H1 (cell line): ENCODE results near the gene GSTO2. TPM values are rescaled to one million over a fixed set of nuclear protein-coding genes. Genes with fewer than 3 reads are reported as not detected.
A peak's percentile ranks its signal among the peaks of the same experiment; 100 is the strongest.

ENCODE experiments used
- CTCF ChIA-PET: fragments of 300-600 bp; sonication (Branson Sonifier 250); formaldehyde crosslinking; loops from one replicate; lab custom pipeline; 2021; ENCODE audit not compliant: partially characterized antibody; lab: Charles Lee
- POLR2A ChIA-PET: fragments of 300-600 bp; sonication (Branson Sonifier 250); formaldehyde crosslinking; loops from one replicate; lab custom pipeline; 2021; ENCODE audit warnings: inconsistent platforms; ENCODE audit not compliant: partially characterized antibody; lab: Charles Lee
- DNase-seq, 2 experiments: peaks; one replicate each; pipeline versions ENCODE4 v3.0.0 to v3.0.0-alpha.2; 2010 to 2022; ENCODE audit warnings: low spot score in 2 of 2, low read depth in 1 of 2, mixed read lengths in 1 of 2
- FAIRE-seq: peaks from 2 replicates; lab custom pipeline; 2011; peaks lifted over from hg19 to GRCh38; lab: Jason Lieb, UNC
- H2AFZ ChIP-seq: 2 replicates; pipeline ENCODE4 v1.8.1; 2012; ENCODE audit warnings: low read length, inconsistent platforms
- H2AK5ac ChIP-seq: 2 replicates; pipeline ENCODE4 v1.6.1; 2013; ENCODE audit warnings: low read depth, low read length
- H2BK120ac ChIP-seq: replicated peaks from 2 replicates; pipeline ENCODE3; 2013; ENCODE audit warnings: low read depth, low read length, inconsistent platforms
- H2BK12ac ChIP-seq: 2 replicates; pipeline ENCODE4 v1.6.1; 2013; ENCODE audit warnings: low read depth, low read length
- H2BK15ac ChIP-seq: 2 replicates; pipeline ENCODE4 v1.6.1; 2013; ENCODE audit warnings: low read length
- H2BK20ac ChIP-seq: 2 replicates; pipeline ENCODE4 v1.6.1; 2013; ENCODE audit warnings: low read length
- H2BK5ac ChIP-seq: 2 replicates; pipeline ENCODE4 v1.6.1; 2013; ENCODE audit warnings: low read depth, low read length
- H3K14ac ChIP-seq: 2 replicates; pipeline ENCODE4 v1.6.1; 2013; ENCODE audit warnings: inconsistent platforms; ENCODE audit not compliant: insufficient read length
- H3K18ac ChIP-seq: 2 replicates; pipeline ENCODE4 v1.6.1; 2013; ENCODE audit warnings: low read length; ENCODE audit errors: extremely low read depth
- H3K23ac ChIP-seq: 2 replicates; pipeline ENCODE4 v1.6.1; 2013; ENCODE audit warnings: inconsistent platforms; ENCODE audit not compliant: insufficient read length
- H3K23me2 ChIP-seq: 2 replicates; pipeline ENCODE4 v1.6.1; 2013; ENCODE audit warnings: low read depth, low read length
- H3K27ac ChIP-seq: 2 replicates; pipeline ENCODE4 v1.6.1; 2011; ENCODE audit warnings: low read depth, low read length, inconsistent platforms
- H3K27me3 ChIP-seq, 4 experiments: replicated peaks in 1 of 4; 1 replicate in 1 of 4; 2 replicates in 3 of 4; pipeline versions ENCODE4 v1.6.1 to v1.8.1; 2011 to 2013; ENCODE audit warnings: low read length in 3 of 4, mild to moderate bottlenecking in 3 of 4, inconsistent platforms in 2 of 4, mixed read lengths in 2 of 4, moderate library complexity in 1 of 4; ENCODE audit not compliant: control insufficient read depth in 3 of 4, insufficient read depth in 3 of 4; ENCODE audit errors: extremely low read depth in 1 of 4
- H3K36me3 ChIP-seq, 4 experiments: 2 replicates each; pipeline versions ENCODE4 v1.6.1 to v1.8.1; 2011 to 2013; ENCODE audit warnings: mild to moderate bottlenecking in 4 of 4, low read length in 3 of 4, moderate library complexity in 2 of 4, control low read depth in 1 of 4, inconsistent platforms in 1 of 4; ENCODE audit not compliant: insufficient read depth in 4 of 4, control insufficient read depth in 2 of 4
- H3K4ac ChIP-seq: replicated peaks from 2 replicates; pipeline ENCODE3; 2013; ENCODE audit warnings: low read length, low read depth, mixed read lengths, inconsistent platforms; ENCODE audit not compliant: insufficient read length
- H3K4me1 ChIP-seq, 4 experiments: replicated peaks in 1 of 4; 1 replicate in 1 of 4; 2 replicates in 3 of 4; pipeline versions ENCODE4 v1.6.1 to v1.8.1; 2011 to 2013; ENCODE audit warnings: low read length in 3 of 4, inconsistent platforms in 2 of 4, mixed read lengths in 1 of 4; ENCODE audit not compliant: insufficient read depth in 4 of 4, control insufficient read depth in 3 of 4
- H3K4me2 ChIP-seq, 2 experiments: 2 replicates each; pipeline versions ENCODE4 v1.6.1 to v1.8.1; 2011 to 2013; ENCODE audit warnings: low read depth in 2 of 2, low read length in 2 of 2, control low read depth in 1 of 2, inconsistent platforms in 1 of 2, mild to moderate bottlenecking in 1 of 2; ENCODE audit not compliant: insufficient read depth in 1 of 2
- H3K4me3 ChIP-seq, 4 experiments: fragments of 200-600, 300-600 bp in 1 of 4; sonication (generic), shearing (Covaris generic), sonication (Bioruptor Twin) in 1 of 4; 2 replicates each; pipeline versions ENCODE4 v1.5.1 to v1.8.1; 2011 to 2016; ENCODE audit warnings: low read length in 4 of 4, low read depth in 3 of 4, control low read depth in 2 of 4, inconsistent platforms in 2 of 4, mild to moderate bottlenecking in 2 of 4, mixed read lengths in 1 of 4, moderate library complexity in 1 of 4; ENCODE audit not compliant: insufficient read depth in 2 of 4; ENCODE audit errors: extremely low read depth in 1 of 4
- H3K56ac ChIP-seq: replicated peaks from 2 replicates; pipeline ENCODE3; 2013; ENCODE audit warnings: low read depth, mild to moderate bottlenecking, mixed read lengths, low read length, inconsistent platforms; ENCODE audit not compliant: insufficient read length
- H3K79me1 ChIP-seq: 2 replicates; pipeline ENCODE4 v1.6.1; 2013; ENCODE audit warnings: low read depth, low read length, control low read depth
- H3K79me2 ChIP-seq, 2 experiments: 2 replicates each; pipeline versions ENCODE4 v1.6.1 to v1.8.1; 2012 to 2013; ENCODE audit warnings: low read length in 2 of 2, mild to moderate bottlenecking in 2 of 2, inconsistent platforms in 1 of 2; ENCODE audit not compliant: insufficient read depth in 2 of 2, control insufficient read depth in 1 of 2
- H3K9ac ChIP-seq, 4 experiments: replicated peaks in 1 of 4; 1 replicate in 1 of 4; 2 replicates in 3 of 4; pipeline versions ENCODE4 v1.6.1 to v1.8.1; 2011 to 2013; ENCODE audit warnings: low read depth in 3 of 4, low read length in 3 of 4, control low read depth in 2 of 4, mild to moderate bottlenecking in 2 of 4, moderate library complexity in 2 of 4, inconsistent platforms in 1 of 4; ENCODE audit errors: extremely low read depth in 1 of 4
- H3K9me3 ChIP-seq, 2 experiments: 2 replicates each; pipeline versions ENCODE4 v1.6.1 to v1.8.1; 2012 to 2013; ENCODE audit warnings: mild to moderate bottlenecking in 2 of 2, moderate library complexity in 2 of 2, control low read depth in 1 of 2, inconsistent platforms in 1 of 2, low read depth in 1 of 2, low read length in 1 of 2, mixed read lengths in 1 of 2; ENCODE audit not compliant: insufficient read depth in 2 of 2
- H4K20me1 ChIP-seq, 2 experiments: replicated peaks in 1 of 2; 2 replicates each; pipeline versions ENCODE3 to v1.8.1; 2011 to 2013; ENCODE audit warnings: inconsistent platforms in 2 of 2, low read length in 2 of 2, mild to moderate bottlenecking in 1 of 2; ENCODE audit not compliant: insufficient read depth in 2 of 2, control insufficient read depth in 1 of 2
- H4K5ac ChIP-seq: 2 replicates; pipeline ENCODE4 v1.6.1; 2013; ENCODE audit warnings: low read length, low read depth, mixed read lengths, inconsistent platforms; ENCODE audit not compliant: insufficient read length
- H4K8ac ChIP-seq: 2 replicates; pipeline ENCODE4 v1.8.0; 2013; ENCODE audit warnings: mild to moderate bottlenecking, moderate library complexity, low read length, inconsistent platforms; ENCODE audit not compliant: insufficient read depth; ENCODE audit errors: extremely low read depth
- H4K91ac ChIP-seq: replicated peaks from 2 replicates; pipeline ENCODE3; 2013; ENCODE audit warnings: low read length, mixed read lengths, inconsistent platforms; ENCODE audit not compliant: insufficient read length
- ASH2L ChIP-seq: fragments of 200-600, 300-600 bp; sonication (generic); IDR thresholded peaks from one replicate; pipeline ENCODE4 v1.7.1; 2017; ENCODE audit warnings: low read length
- CEBPB ChIP-seq: IDR thresholded peaks from 2 replicates; pipeline ENCODE4 v1.6.1; 2012; ENCODE audit warnings: low read depth, low read length
- PHF8 ChIP-seq: fragments of 200-600 bp; sonication (generic); conservative IDR thresholded peaks from 2 replicates; pipeline ENCODE4 v1.7.1; 2012; ENCODE audit warnings: low read depth, mild to moderate bottlenecking, inconsistent platforms, low read length, moderate library complexity
- TBP ChIP-seq: IDR thresholded peaks from 2 replicates; pipeline ENCODE4 v1.6.1; 2011; ENCODE audit warnings: low read depth, low read length, improper control_type of control experiment
- WGBS, 2 experiments: shearing (Covaris generic) in 1 of 2; methylation state at CpG; one replicate each; pipeline versions ENCODE4 v1.1.6 to v1.1.7; 2013 to 2015; ENCODE audit warnings: low lambda C conversion rate in 2 of 2, mixed read lengths in 2 of 2, inconsistent platforms in 1 of 2, low coverage in 1 of 2, missing lambda C conversion rate in 1 of 2; ENCODE audit not compliant: insufficient replicate concordance in 2 of 2, insufficient coverage in 1 of 2, insufficient read length in 1 of 2; ENCODE audit errors: extremely low coverage in 1 of 2, missing lambda C conversion rate in 1 of 2; 5-methylcytosine and 5-hydroxymethylcytosine counted together
- polyA plus RNA-seq, 7 experiments: library from polyadenylated mRNA; depleted of rRNA in 3 of 7; stranded (reverse) in 5 of 7; unstranded in 2 of 7; fragments of >200 nt in 5 of 7; fragments of 200-250 nt in 2 of 7; gene quantifications; 1 replicate in 5 of 7; 2 replicates in 1 of 7; 4 replicates in 1 of 7; pipeline versions ENCODE4 v1.2.1 to v1.2.3, GENCODE V29; 2011 to 2013; ENCODE audit warnings: missing spikeins in 2 of 7, mixed read lengths in 2 of 7
- total RNA-seq: library from RNA; stranded (reverse); fragmentation: NEBNext Ultra II Directional; extraction: Animal tissue kit (Norgen Biotek cat#: 25700); gene quantifications from 2 replicates; pipeline ENCODE4 v1.2.1, GENCODE V29; 2021

Gene GSTO2
- total and polyA plus RNA-seq, 2 of the 8 experiments (the other 6 are each of a cell fraction or from before 2014, with no cell fraction given) = 13.1 to 41.7 TPM

- 72% methylated on average over 5 of the region's 5 CpGs; no CpG with 5 or more reads in 1 of the 2 experiments for WGBS, 2 experiments
- POLR2A ChIA-PET = interaction anchor here (0.6 to 2.0 kb wide), 9 partner anchors 8 to 57 kb away, joined by 3 to 8 read pairs (median 4); partner anchors contain the start of gene ITPRIP
These were observed 80.7 kb downstream of the GSTO2 start for GRCh38 chr10:104349623-104350126.

More at GRCh38 chr10:104349623-104350126, 80.7 kb downstream of the GSTO2 start:
- peak overlapping the region in 1 of 2 experiments; percentile 8; a peak in 1 of 4 replicates for H3K4me2 ChIP-seq
- H3K56ac ChIP-seq = no peak overlapping the region
- no peak overlapping the region for H3K14ac ChIP-seq
- H3K9ac ChIP-seq = peak overlapping the region in 1 of 4 experiments; percentile 44; a peak in 2 of 7 replicates
- H2BK5ac ChIP-seq = peak overlapping the region; percentile 55; the same call in 1 of the 2 replicates
- no peak overlapping the region for H2BK120ac ChIP-seq
- peak overlapping the region; percentile 14 for H4K91ac ChIP-seq
- FAIRE-seq (no peak), DNase-seq (no peak)
- peaks cover 5 to 11% (median 10%) of the 10 kb centered on the region in 4 experiments for H3K27me3 ChIP-seq
- peak overlapping the region; percentile 40 for H3K4ac ChIP-seq
- TF ChIP-seq TBP = no peak
- no peak for TF ChIP-seq ASH2L
- peak; percentile 87 for TF ChIP-seq CEBPB
- no peak for TF ChIP-seq PHF8
- H2AK5ac ChIP-seq = peak overlapping the region; percentile 75; the same call in 1 of the 2 replicates
- H3K79me2 ChIP-seq = no peaks in the 10 kb centered on the region
- peaks cover 7% of the 10 kb centered on the region; the same call in 1 of the 2 replicates for H3K23me2 ChIP-seq
- no peaks in the 10 kb centered on the region for H3K9me3 ChIP-seq
- H3K36me3 ChIP-seq = no peaks in the 10 kb centered on the region
- H3K4me3 ChIP-seq = no peak overlapping the region
- peaks cover 0 to 9% (median 1%) of the 10 kb centered on the region in 4 experiments; a peak in 2 of 7 replicates for H3K4me1 ChIP-seq
- H3K79me1 ChIP-seq = no peaks in the 10 kb centered on the region
- H2BK15ac ChIP-seq = no peak overlapping the region
- no peaks in the 10 kb centered on the region for H4K20me1 ChIP-seq
- CTCF ChIA-PET = interaction anchor here (0.7 to 17.2 kb wide), 17 partner anchors 8 to 598 kb away, joined by 3 to 379 read pairs (median 7); partner anchors contain the start of genes GSTO1 and ITPRIP
- H3K27ac ChIP-seq = no peak overlapping the region
- H3K23ac ChIP-seq = no peak overlapping the region
- H2BK20ac ChIP-seq = no peak overlapping the region
- H4K5ac ChIP-seq = no peak overlapping the region
- H2BK12ac ChIP-seq = peak overlapping the region; percentile 76; the same call in 1 of the 2 replicates
- H3K18ac ChIP-seq = no peak overlapping the region
- 0 out of 2 replicates have a peak overlapping the region, but pooled peaks have one; percentile 13 for H2AFZ ChIP-seq
- H4K8ac ChIP-seq = no peak overlapping the region
